HepG2 (cell line): ENCODE results near the gene STRN4. TPM values are rescaled to one million over a fixed set of nuclear protein-coding genes. Genes with fewer than 3 reads are reported as not detected.

Experiments used
- ATAC-seq: fragments of 200-7000 bp; cut with Tn5 transposase; 3 replicates; pipeline ENCODE4 v1.9.1; 2020; ENCODE audit warnings: mild to moderate bottlenecking, moderate library complexity
- BruUV-seq: library from RNA; stranded (reverse); fragments of 400-500 nt; replicated peaks from 2 replicates; lab custom pipeline; 2021; lab: Mats Ljungman, UMichigan
- CTCF ChIA-PET: fragments of 300-600 bp; formaldehyde crosslinking; extraction: SDS; loops from one replicate; lab custom pipeline; 2021; ENCODE audit warnings: low total read pairs, inconsistent platforms, low intra/inter-chr PET ratio; lab: Yijun Ruan, JAX
- POLR2A ChIA-PET: fragments of 350-600 bp; sonication (Branson Sonifier 250); formaldehyde crosslinking; loops from one replicate; lab custom pipeline; 2020; ENCODE audit warnings: antibody characterized with exemption, inconsistent platforms; lab: Yijun Ruan, JAX
- DNase-seq: peaks from one replicate; pipeline ENCODE4 v3.0.0-alpha.2; 2015; ENCODE audit warnings: low spot score
- FAIRE-seq: peaks from 3 replicates; lab custom pipeline; 2011; peaks lifted over from hg19 to GRCh38; lab: Jason Lieb, UNC
- H2AFZ ChIP-seq: one replicate; pipeline ENCODE4 v1.6.1; 2011; ENCODE audit warnings: low read length, inconsistent platforms
- H3K27ac ChIP-seq: fragments of 300-600 bp; 3 replicates; pipeline ENCODE4 v1.8.0; 2011; ENCODE audit warnings: mixed run types, mild to moderate bottlenecking, mixed read lengths, low read length, inconsistent platforms; ENCODE audit not compliant: insufficient read depth; ENCODE audit errors: extremely low read length
- H3K27me3 ChIP-seq, 2 experiments: fragments of 200-600 bp in 1 of 2; 2 replicates in 1 of 2; 3 replicates in 1 of 2; pipeline versions ENCODE4 v1.6.0 to v1.8.0; 2011; ENCODE audit warnings: low read length in 2 of 2, mild to moderate bottlenecking in 2 of 2, moderate library complexity in 2 of 2, inconsistent platforms in 1 of 2; ENCODE audit not compliant: insufficient read depth in 2 of 2, control insufficient read depth in 1 of 2
- H3K36me3 ChIP-seq, 2 experiments: fragments of 200-600 bp in 1 of 2; replicated peaks in 1 of 2; 2 replicates in 1 of 2; 3 replicates in 1 of 2; pipeline versions ENCODE4 v1.5.1 to v1.8.0; 2011; ENCODE audit warnings: low read length in 2 of 2, inconsistent platforms in 1 of 2; ENCODE audit not compliant: insufficient read depth in 2 of 2, control insufficient read depth in 1 of 2
- H3K4me1 ChIP-seq: 2 replicates; pipeline ENCODE4 v1.5.1; 2012; ENCODE audit warnings: low read length, inconsistent platforms; ENCODE audit not compliant: insufficient read depth
- H3K4me2 ChIP-seq: 2 replicates; pipeline ENCODE4 v1.6.0; 2011; ENCODE audit warnings: low read depth, low read length, inconsistent platforms
- H3K4me3 ChIP-seq, 3 experiments: fragments of 200-600 bp in 1 of 3; sonication (generic), shearing (Covaris generic) in 1 of 3; replicated peaks in 1 of 3; 2 replicates each; pipeline ENCODE4 v1.5.1; 2011 to 2016; ENCODE audit warnings: low read length in 3 of 3, inconsistent platforms in 2 of 3, low read depth in 2 of 3, mild to moderate bottlenecking in 2 of 3, control low read depth in 1 of 3, mixed read lengths in 1 of 3; ENCODE audit not compliant: insufficient read depth in 1 of 3
- H3K79me2 ChIP-seq: one replicate; pipeline ENCODE4 v1.6.1; 2011; ENCODE audit warnings: low read length, inconsistent platforms; ENCODE audit not compliant: insufficient read depth
- H3K9ac ChIP-seq: 2 replicates; pipeline ENCODE4 v1.6.0; 2011; ENCODE audit warnings: mild to moderate bottlenecking, low read depth, low read length, inconsistent platforms; ENCODE audit not compliant: insufficient read depth
- H3K9me3 ChIP-seq: 2 replicates; pipeline ENCODE4 v1.5.1; 2012; ENCODE audit warnings: mild to moderate bottlenecking, low read length
- H4K20me1 ChIP-seq: 2 replicates; pipeline ENCODE4 v1.6.0; 2011; ENCODE audit warnings: inconsistent platforms, mild to moderate bottlenecking, low read length, moderate library complexity; ENCODE audit not compliant: insufficient read depth
- AGO2 ChIP-seq: fragments of 200-400 bp; formaldehyde crosslinking; optimal IDR thresholded peaks from 2 replicates; pipeline ENCODE3; 2017; ENCODE audit warnings: mild to moderate bottlenecking, low read depth, low read length, moderate library complexity
- ETS1 ChIP-seq: sonication (generic); formaldehyde crosslinking; IDR thresholded peaks from 2 replicates; pipeline ENCODE4 v1.4.0; 2020; ENCODE audit warnings: missing genetic modification reagents
- HIC2 ChIP-seq: sonication (generic); formaldehyde crosslinking; IDR thresholded peaks from 2 replicates; pipeline ENCODE4 v1.9.0; 2022; ENCODE audit warnings: low read depth, missing genetic modification reagents
- NCOA5 ChIP-seq: sonication (generic); formaldehyde crosslinking; IDR thresholded peaks from 2 replicates; pipeline ENCODE4 v1.4.0; 2020; ENCODE audit warnings: missing genetic modification reagents
- NFKBIZ ChIP-seq: IDR thresholded peaks from 2 replicates; pipeline ENCODE4 v1.6.1; 2018; ENCODE audit warnings: missing genetic modification reagents, missing compliant biosample characterization
- SMARCC2 ChIP-seq: fragments of 450-650 bp; IDR thresholded peaks from 2 replicates; pipeline ENCODE4 v1.6.1; 2017; ENCODE audit warnings: antibody characterized with exemption, mild to moderate bottlenecking
- SP5 ChIP-seq: IDR thresholded peaks from 2 replicates; pipeline ENCODE4 v1.6.1; 2016; ENCODE audit warnings: low read depth, borderline replicate concordance
- STAT6 ChIP-seq: sonication (generic); formaldehyde crosslinking; IDR thresholded peaks from 2 replicates; pipeline ENCODE4 v1.4.0; 2020; ENCODE audit warnings: missing genetic modification reagents, mild to moderate bottlenecking, borderline replicate concordance
- ZNF296 ChIP-seq: sonication (generic); formaldehyde crosslinking; conservative IDR thresholded peaks from 2 replicates; pipeline ENCODE4 v1.5.0; 2020; ENCODE audit warnings: mild to moderate bottlenecking, missing genetic modification reagents
- ZNF430 ChIP-seq: sonication (generic); formaldehyde crosslinking; IDR thresholded peaks from 2 replicates; pipeline ENCODE4 v1.9.0; 2021; ENCODE audit warnings: mild to moderate bottlenecking, missing genetic modification reagents
- ZNF790 ChIP-seq: sonication (generic); formaldehyde crosslinking; IDR thresholded peaks from 2 replicates; pipeline ENCODE4 v1.8.0; 2022; ENCODE audit warnings: missing genetic modification reagents, mild to moderate bottlenecking, borderline replicate concordance
- WGBS: methylation state at CpG from one replicate; pipeline ENCODE4 v1.1.6; 2017; ENCODE audit warnings: low lambda C conversion rate; 5-methylcytosine and 5-hydroxymethylcytosine counted together
- in situ Hi-C: cut with HindIII; loops from 2 replicates; pipeline ENCODE4 v1.10.0; 2017; ENCODE audit warnings: low pct_unique_long_range_greater_than_20kb; ENCODE audit not compliant: extremely low pct_ligation_motif_present
- intact Hi-C: fragments of 100-400 bp; cut with micrococcal nuclease; formaldehyde crosslinking; loops from one replicate; pipeline ENCODE4 v1.10.0; 2022; ENCODE audit not compliant: unreplicated experiment
- polyA plus RNA-seq, 8 experiments: library from polyadenylated mRNA; depleted of rRNA in 3 of 8; stranded (reverse) in 7 of 8; unstranded in 1 of 8; fragments of >200 nt; fragmentation: Illumina TruSeq in 4 of 8; extraction: Trizol in 4 of 8; gene quantifications; 2 replicates each; pipeline versions ENCODE4 v1.2.1 to v1.2.3, GENCODE V29; 2011 to 2016; ENCODE audit warnings: low read depth in 4 of 8, missing spikeins in 1 of 8, mixed read lengths in 1 of 8; ENCODE audit not compliant: insufficient read depth in 1 of 8
- total RNA-seq, 5 experiments: library from RNA; depleted of rRNA; stranded (reverse); fragments of >200 nt; fragmentation: Illumina TruSeq; extraction: Trizol; gene quantifications; 2 replicates each; pipeline ENCODE4 v1.2.3, GENCODE V29; 2016; ENCODE audit warnings: low read depth in 1 of 5

Gene STRN4
- total and polyA plus RNA-seq, 2 of the 13 experiments (the other 11 are each of a cell fraction or from before 2014, with no cell fraction given), result 43.1 to 57.3 TPM

- TF ChIP-seq HIC2 (CRISPR knock-in tag), result no peak
- no peak for TF ChIP-seq SP5 (CRISPR knock-in tag)
- TF ChIP-seq ZNF430, result no peak
- no peak for TF ChIP-seq NFKBIZ
- no peak for TF ChIP-seq ZNF296 (CRISPR knock-in tag)
- TF ChIP-seq ETS1, result no peak
- no peak for TF ChIP-seq NCOA5 (CRISPR knock-in tag)
- TF ChIP-seq SMARCC2, result no peak
- TF ChIP-seq ZNF790 (CRISPR knock-in tag), result no peak
These were observed 19.7 kb downstream of the STRN4 start (continued) for GRCh38 chr19:46726551-46726950.

GRCh38 chr19:46725859-46726393 is 20.3 kb downstream of the STRN4 start:
- H2AFZ ChIP-seq, result no peak overlapping the region
- DNase-seq, result no peak
- BruUV-seq, result no TSS peak
- H3K79me2 ChIP-seq, result no peaks in the 10 kb centered on the region
- H3K4me2 ChIP-seq, result no peak overlapping the region
- FAIRE-seq, result no peak
- intact Hi-C loops, result no loop called here
- WGBS, result 97% methylated on average over 9 of the region's 9 CpGs
- peaks cover 55 to 92% of the 10 kb centered on the region in 2 experiments for H3K36me3 ChIP-seq
- no peak for ATAC-seq
- ChIA-PET POLR2A (no interaction called here), CTCF (no interaction called here)
- H3K4me1 ChIP-seq, result peaks cover 12% of the 10 kb centered on the region
- H3K9ac ChIP-seq, result no peak overlapping the region
- H3K4me3 ChIP-seq, result no peak overlapping the region
- TF ChIP-seq AGO2, result peak; percentile 25
- TF ChIP-seq STAT6, result no peak
- H4K20me1 ChIP-seq, result peaks cover 13% of the 10 kb centered on the region; the same call in 1 of the 2 replicates
- no peaks in the 10 kb centered on the region for H3K27me3 ChIP-seq
- no peaks in the 10 kb centered on the region for H3K9me3 ChIP-seq
- in situ Hi-C loops, result no loop called here
- no peak overlapping the region for H3K27ac ChIP-seq
